HG02571 (cell line): ENCODE data around the gene SOCS3.

Experiments
- ATAC-seq: cut with Tn5 transposase; IDR thresholded peaks from one replicate; pipeline ENCODE4 v1.9.1; 2021; ENCODE audit warnings: mild to moderate bottlenecking, moderate library complexity; ENCODE audit not compliant: unreplicated experiment

The SOCS3 gene, protein sequence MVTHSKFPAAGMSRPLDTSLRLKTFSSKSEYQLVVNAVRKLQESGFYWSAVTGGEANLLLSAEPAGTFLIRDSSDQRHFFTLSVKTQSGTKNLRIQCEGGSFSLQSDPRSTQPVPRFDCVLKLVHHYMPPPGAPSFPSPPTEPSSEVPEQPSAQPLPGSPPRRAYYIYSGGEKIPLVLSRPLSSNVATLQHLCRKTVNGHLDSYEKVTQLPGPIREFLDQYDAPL

DNA sequence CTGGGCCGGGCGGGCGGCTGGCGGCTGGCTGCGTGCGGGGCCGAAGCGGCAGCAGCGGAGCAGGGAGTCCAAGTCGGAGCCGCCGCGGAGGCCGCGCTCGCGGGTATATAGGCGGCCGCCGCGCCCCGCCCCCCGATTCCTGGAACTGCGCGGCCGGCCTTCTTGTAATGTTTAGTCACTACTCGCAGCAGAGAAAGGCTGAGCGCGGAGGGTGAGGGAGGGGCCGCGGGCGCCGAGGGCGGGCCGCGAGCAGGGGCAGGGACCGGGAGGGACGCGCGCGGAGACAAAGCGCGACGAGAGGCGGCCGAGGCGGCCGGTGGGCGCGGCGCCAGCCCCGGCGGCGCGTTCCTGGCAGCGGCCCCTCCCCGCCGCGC, at the start of gene SOCS3:
Gene SOCS3 (minus strand): TSS at position 81 of the 374 bp plus-strand sequence. CDS start 982 bp downstream, outside the sequence.
- peak; percentile 52 for ATAC-seq

DNA sequence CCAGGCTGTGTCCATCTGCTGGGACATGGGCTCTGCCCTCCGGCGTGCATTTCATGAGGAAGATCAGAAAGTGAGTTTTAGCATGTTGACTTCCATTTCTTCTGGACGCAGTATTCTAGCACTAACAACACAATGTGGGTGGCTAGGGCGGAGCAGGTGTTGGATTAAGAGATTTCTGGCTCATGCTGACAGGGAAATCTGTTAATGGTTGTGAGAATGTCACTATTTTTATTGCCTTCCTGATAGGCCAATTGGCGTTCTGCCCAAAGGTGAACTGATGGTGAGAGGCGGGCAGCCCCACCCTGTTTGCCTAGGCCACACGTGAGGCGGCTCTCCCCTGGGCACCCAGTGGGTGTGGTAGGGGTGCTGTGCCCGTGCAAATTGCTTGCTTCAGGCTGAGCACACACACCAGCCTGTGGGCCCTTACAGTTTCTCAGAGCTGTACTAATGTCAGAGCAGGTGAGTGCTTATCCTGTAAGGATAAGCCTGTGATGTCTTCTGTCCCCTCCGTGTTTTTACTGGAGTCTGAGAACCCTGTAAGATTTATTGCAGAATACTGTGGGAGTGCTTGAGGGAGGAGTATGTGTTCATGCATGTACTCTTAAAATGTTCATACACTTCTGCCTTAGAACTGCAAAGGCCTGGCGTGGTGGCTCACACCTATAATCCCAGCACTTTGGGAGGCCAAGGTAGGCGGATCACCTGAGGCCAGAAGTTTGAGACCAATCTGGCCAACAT, 49.5 kb upstream of the SOCS3 start:
- ATAC-seq = no peak

DNA sequence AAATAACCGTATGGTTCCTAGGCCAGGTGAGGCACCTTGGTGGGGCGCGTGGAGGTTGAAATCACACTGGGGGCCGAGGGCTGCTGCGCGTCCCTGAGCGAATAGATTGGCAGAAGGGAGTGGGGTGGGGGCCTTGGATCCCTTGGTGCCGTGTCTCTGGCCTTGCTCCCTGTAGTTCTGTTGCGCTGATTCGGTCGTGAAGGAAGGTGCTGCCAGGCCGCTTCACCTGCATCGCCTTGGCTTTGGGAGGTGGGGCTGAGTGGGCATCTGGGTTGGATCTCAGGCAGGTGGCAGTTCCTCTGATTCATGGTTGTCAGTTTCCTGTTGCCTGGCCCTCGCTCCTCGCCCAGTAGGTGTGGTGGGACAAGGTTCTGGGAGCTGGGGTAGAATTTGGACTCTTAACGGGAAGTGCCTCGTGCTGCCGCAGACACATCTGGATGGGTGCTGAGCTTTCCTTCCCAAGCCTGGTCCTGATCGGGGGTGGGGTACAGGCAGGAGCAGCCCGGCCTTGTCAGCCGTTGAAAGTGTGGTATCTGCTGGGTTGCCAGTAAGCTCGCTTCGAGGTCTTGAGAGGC, 48.7 kb upstream of the SOCS3 start:
- ATAC-seq = no peak

DNA sequence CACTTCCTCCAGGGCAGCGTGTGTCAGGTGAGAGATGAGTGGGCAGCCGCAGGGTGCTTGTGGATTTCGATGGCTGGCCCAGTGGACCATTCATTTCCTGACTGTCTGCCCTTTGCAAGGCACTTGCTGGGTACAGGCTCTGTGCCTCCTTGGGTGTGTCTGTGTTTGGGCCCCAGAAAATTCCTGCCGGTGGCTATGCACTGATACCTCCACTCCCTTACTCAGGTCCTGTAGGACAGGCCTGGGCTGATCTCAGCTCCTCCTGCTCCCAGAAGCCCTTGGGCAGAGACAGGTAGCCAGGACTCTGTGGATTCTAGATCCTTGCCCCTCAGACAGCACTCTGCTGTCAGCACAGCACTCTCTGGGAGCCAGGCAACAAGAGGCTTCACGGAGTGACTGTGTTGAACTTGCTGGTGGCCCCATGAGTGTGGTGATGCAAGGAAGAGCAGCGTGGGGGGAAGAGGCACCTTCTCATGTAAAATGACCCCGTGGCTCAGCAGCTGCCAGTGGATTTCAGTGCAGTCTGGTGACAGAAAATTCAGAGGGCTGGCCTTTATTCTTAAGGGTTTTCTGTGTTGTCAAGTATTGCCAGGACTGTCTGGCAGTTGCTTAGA, 47.6 kb upstream of the SOCS3 start:
- no peak for ATAC-seq

DNA sequence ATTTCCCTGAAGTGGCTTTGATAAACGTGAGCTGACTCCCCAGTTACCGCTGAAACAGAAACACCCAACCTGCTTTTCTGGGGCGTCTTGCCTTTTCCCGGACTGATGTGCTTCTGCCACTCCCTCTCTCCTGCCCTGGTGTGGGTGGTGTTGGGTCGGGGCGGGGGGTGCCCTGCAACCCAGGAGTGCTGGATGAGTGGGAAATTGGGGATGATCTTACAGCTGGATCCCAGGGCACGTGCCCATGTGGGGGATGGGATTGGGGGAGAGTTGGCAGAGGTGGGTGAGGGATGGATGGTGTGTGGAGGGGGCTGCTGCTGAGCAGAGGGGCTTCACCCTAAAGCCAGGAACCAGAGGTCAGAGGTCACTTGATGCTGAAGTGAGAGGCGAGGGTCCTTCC, 47.0 kb upstream of the SOCS3 start:
- ATAC-seq = no peak

DNA sequence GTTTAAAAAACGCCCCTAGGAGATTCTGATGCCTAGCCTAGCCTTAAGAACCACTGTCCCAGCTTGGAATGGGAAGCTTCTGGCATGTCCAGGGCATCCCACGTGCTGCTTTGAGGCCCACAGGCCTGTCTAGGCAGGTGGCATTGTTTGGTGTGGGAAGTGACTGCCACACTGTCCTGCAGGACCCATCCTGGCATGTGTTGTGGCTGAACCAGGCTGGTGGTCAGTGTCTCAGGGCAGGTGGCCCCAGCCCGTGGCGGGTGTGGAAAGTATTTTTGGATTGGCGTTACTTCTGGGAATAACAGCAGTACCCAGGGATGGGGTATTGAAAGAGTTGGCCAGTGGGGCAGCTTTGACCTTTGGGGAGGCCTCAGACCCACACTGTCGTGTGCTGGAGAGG, 46.5 kb upstream of the SOCS3 start:
- ATAC-seq = no peak

DNA sequence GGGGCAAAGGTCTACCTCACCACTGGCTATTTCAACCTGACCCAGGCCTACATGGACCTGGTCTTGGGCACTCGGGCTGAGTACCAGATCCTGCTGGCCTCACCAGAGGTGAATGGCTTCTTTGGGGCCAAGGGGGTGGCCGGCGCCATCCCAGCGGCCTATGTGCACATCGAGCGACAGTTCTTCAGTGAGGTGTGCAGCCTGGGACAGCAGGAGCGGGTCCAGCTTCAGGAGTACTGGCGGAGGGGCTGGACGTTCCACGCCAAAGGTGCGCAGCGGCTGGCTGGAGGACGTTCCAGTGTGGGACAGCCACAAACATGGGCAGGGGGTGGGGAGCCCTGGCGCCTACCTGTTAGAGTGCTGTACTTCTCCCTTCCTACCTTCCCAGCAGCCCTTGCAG, 43.9 kb upstream of the SOCS3 start:
- no peak for ATAC-seq

DNA sequence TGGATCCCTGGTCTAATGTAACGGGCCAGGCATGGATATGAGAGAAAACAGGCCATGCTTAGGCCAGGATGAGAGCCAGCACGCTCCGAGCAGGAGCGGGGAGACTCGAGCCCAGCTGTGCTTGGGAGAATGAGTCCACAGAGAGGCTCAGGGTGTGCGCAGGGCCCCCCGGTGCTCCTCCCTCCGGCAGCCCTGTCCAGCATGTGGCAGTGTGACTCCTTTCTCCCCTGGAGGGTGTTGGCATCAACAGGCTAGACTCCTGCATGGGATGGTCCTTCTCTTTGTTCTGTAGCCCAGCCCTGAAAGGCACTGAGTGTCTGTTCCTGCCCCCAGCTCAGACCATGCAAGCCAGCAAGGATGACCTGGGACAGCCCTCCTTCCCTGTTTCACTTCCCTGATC, 42.0 kb upstream of the SOCS3 start:
- ATAC-seq = no peak

DNA sequence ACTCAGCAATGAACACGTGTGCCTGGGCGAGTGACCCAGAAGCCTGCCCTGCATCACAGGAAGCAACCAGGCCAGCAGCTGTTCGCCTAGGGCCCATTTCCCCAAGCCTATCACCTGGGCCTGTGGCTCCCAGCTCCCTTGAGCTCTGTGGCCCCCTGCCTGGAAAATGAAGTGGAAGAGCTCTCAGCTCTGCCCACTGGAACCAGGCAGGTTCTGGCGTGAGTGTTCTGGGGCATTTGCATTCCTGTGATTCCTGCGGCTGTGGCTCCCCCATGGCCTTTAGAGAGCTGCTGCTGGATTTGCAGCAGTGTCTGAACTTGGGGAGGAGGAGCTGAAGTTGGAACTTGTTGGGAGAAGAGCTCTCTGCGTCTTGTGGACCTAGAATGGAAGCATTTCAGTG, 41.4 kb upstream of the SOCS3 start:
- ATAC-seq = no peak

DNA sequence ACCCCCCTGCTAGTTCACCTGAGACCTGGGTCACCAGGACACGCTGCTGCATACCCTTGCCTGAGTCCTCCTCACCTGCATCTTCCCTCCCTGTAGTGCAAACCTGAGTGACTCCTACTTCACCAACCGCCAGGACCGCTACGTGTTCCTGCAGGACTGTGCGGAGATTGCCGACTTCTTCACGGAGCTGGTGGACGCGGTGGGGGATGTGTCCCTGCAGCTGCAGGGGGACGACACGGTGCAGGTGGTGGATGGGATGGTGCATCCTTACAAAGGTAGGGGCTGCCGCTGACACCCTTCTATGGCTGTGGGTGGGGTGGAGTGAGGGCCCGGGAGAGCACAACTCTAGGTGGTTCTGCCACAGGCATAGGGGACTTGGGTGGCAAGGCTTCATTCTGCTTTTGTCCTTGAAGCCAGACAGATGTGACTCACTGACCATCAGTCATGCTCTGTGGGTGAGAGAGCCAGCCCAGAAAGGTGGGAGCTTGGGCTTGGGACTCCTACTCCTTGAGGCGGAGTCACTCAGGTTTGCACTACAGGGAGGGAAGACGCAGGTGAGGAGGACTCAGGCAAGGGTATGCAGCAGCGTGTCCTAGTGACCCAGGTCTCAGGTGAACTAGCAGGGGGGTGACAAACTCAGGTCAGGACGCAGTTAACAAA, 40.8 kb upstream of the SOCS3 start:
- no peak for ATAC-seq

DNA sequence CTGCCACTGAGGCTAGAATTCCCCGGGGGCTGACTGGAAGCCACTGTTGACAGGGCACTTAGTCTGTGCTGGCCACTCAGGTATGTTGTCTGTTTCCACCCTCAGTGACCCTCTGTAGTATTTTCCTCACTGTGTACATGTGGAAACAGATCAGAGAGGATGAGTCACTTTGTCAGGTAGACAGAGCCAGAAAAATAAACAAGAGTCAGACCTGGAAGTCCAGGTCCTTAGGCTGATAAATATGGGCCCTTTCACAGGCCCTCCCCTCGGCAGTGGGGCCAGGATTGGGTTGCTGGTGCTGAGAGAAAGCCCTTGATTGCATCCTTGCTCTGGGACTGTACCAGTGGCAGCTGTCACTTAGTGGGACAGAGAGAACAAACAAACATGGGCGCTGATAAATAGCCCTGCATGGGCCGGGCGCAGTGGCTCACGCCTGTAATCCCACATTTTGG, 39.8 kb upstream of the SOCS3 start:
- ATAC-seq = no peak

DNA sequence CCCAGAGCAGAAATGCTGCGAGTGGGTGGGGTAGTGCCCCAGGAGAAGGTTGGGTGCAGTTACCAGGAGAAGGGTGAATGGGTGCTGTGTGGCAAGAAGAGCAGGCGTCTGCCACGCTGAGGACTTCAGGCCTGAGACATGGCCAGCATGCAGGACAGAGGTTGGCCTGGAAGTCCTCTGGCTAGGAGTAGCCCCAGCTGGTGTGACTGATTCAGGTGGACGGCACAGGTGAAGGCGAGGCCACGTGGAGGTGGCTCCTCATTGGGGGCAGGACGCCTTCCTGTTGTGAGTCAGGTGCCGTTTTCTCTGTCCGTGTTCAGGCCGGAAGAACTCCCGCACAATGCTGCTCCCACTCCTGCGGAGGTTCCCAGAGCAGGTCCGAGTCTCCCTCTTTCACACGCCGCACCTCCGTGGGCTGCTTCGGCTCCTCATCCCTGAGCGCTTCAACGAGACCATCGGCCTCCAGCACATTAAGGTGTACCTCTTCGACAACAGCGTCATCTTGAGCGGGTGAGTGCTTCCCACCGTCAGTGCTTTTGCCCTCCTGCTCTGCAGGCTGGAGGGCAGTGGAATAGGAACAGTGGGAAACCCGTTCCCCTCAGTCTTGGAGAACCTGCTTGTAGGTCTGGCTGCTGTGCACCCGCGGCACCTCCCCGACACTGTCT, 39.3 kb upstream of the SOCS3 start:
- ATAC-seq = no peak

DNA sequence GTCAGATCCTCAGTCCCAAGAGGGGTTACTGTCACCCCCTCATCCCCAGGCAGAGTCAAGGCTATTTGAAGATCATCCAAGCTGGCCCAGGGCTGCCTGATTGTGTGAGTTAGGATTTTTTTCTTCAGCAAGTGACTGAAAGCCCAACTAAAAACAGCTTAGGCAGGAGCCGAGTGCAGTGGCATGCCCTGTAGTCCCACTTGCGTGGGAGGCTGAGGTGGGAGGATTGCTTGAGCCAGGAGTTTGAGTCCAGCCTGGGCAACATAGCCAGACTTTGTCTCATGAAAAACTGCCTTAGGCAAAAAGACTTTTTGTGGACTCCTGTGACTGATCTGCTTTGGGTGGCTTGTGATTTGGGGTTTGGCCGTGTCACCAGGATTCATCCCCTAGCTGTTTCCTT, 38.5 kb upstream of the SOCS3 start:
- ATAC-seq = no peak

DNA sequence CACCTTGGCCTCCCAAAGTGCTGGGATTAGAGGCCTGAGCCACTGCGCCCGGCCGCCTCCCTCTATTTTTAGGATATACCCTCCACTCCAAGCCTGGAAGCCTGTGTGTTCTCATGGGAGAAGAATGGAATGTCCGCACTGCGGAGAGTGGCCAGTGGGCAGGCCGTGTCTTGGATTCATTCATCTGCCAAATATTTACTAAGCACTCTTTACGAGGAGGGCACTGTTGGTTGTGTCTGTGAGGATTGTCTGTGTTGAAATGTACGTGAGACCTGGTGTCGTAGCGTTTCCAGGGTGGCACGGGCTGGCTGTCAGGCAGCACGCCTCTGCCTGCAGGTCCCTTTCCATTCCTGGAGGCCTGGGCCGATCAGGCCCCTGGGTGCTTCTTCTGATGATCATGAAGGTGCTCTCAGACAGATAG, 37.8 kb upstream of the SOCS3 start:
- no peak for ATAC-seq

DNA sequence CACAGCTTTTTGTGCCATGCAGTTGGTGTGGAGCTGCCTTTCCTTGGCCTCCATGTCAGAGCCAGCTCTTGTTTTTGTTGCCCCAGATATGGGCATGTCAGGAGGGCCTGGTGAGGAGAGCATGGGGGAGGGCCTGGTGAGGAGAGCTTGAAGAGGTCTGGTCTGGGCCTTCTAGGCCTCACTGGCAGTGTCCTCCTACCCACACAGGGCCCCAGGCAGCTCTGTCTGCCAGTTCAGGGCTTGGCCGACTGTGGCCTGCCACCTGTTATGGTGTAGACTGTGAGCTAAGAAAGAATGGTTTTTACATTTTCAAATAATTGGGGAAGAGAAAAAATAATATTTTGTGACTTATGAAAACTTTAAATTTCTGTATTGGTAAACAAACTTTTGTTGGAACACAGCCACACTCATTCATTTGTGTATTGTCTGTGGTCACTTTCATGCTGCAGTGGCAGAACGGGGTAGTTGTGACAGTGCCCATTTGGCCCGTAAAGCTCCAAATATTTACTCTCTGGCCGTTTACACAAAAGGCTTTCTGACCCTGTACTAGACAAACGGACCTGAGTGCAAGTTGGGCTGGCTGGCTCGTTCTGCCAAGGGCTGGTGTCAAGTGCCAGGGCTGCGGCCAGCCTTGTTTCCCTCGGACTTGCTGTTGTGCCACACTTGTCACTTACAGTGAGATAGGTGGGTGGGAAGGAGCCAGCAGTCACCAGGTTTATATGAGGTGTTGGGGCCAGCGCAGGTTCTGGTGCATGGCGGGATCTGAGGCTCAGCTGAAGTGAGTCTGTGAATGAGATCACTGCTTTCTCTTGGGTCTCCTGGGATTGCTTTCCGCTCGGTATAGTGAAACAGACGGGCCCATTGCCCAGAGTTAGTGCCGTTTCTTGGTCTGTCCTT, 36.8 kb upstream of the SOCS3 start:
- ATAC-seq = no peak

DNA sequence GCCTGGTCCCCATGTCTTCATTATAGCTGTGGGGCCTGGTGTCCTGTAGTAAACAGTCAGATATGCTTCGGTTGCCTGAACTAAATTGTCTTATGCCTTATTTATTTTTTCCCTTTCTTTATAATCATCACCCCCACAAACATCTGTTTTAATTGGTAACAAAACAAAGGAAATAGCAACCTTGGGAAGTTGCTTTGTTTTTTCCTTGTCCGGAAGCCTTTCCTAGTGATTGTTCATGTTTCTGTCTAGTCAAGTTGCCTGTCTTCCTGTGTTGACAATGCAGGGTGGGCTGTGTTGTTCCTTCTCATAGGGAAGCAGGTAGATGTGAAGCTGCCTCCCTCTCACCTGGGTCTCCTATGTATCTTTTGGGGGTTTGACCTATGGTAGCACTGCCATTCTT, 35.3 kb upstream of the SOCS3 start:
- no peak for ATAC-seq

DNA sequence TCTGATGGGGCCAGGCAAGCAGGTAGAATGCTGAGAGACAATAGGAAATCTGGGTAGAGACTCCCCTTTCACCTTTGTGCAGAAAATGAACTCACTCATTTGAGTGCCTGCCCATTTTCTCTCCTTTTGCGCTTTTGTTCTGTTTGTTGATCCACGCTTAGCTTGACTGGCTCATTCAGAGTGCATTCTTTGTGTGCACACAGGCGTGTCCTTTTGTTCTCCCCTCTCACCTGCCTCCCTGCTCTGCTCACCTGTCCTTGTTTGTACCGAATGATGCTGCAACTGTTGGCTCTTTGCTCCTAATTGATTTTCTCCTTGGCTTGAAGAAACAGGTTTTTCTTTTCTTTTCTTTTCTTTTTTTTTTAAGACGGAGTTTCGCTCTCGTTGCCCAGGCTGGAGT, 34.3 kb upstream of the SOCS3 start:
- no peak for ATAC-seq

DNA sequence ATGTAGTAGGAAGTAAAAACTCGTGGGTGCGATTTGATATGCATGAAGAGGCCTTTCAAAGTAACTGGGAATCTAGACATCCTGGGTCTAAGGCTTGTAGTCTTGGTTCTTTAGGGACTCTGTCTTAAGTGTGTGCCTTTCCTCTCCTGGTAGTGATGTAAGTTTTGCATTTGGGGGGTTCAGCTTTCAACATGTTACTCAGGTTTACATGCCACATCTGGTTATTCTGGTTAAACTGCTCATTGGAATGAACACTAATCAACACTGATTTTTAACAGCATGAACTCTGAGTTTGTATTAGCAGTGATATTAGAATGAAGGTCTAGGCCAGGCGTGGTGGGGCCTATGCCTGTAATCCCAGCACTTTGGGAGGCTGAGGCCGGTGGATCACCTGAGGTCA, 33.7 kb upstream of the SOCS3 start:
- ATAC-seq = no peak

DNA sequence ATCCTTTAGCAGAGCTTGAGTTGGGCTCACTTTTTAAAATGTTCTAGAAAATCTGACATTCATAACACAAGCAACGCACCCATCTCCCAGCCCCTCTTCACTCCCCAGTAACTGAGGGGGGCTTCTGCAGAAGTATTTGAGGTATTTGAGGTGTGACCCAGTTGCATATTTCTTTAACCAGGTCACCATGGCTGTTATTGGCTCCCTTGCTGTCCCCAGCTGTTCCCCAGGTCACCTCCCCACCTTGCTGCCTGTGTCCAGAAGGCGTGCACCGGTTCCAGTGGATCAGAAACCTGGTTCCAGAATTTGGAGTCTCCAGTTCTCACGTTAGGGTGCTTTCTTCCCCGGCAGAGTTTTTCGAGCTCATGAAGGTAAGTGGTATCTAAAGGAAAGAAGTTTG, 32.4 kb upstream of the SOCS3 start:
- no peak for ATAC-seq

DNA sequence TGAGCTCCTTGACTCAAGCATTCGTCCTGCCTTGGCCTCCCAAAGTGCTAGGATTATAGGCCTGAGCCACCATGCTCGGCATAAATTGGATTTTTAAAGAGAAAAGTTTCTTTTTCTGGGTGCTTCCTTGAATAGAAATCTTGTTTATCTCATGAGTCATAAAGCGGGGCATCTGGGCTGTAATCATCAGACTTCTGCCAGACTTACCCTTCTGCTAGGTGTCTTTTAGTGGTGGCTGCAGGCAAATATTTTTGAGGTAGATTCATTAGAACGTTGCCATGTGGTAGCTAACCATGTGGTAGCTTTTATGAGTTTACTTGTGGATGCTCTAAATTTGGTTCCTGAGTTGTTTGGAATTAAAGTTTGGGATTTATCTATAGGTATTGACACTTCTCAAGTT, 32.0 kb upstream of the SOCS3 start:
- no peak for ATAC-seq
